ENCODE data around the gene CNOT6L. TPM values are rescaled to one million over a fixed set of nuclear protein-coding genes. Genes with fewer than 3 reads are reported as not detected.

CNOT6L gene
- total RNA-seq, 1 donor from 2014 or later: 54.1 TPM

- ATAC-seq (no peak), DNase-seq (no peak)
- intact Hi-C loops (cut with DNase I): no loop called here
These were observed 40.1 kb upstream of the CNOT6L start for GRCh38 chr4:77859256-77859655.

DNA sequence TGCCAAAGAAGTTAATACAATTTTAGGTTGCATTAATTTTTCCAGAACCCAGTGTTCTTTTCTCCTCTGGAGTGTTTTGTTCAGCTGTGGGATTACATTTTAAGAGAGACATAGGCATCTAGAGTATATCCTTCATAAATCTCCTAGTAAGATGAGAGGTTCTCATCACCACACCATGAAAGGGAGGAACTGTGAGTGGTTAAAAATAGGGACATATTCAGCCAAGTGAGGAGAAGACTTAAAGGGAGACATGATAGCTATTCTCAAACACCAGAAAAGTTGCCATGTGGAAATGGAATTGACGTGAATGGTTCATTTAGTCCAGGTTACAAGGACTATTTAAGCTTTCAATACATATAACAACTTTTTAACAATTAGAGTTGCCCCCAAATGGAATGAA, 37.0 kb upstream of the CNOT6L start:
- DNase-seq: no peak
- no peak overlapping the region for H3K27ac ChIP-seq
- no peaks in the 10 kb centered on the region for H3K9me3 ChIP-seq
- H3K4me1 ChIP-seq: no peaks in the 10 kb centered on the region
- no peak for ATAC-seq
- H3K36me3 ChIP-seq: no peaks in the 10 kb centered on the region
- H3K4me3 ChIP-seq: no peak overlapping the region
- intact Hi-C loops (cut with DNase I): no loop called here
- H3K27me3 ChIP-seq (ENCODE audit: low read depth): no peaks in the 10 kb centered on the region
- no peak for TF ChIP-seq CTCF (IDR thresholded peaks at IDR 0.05)

More at GRCh38 chr4:77859256-77859655, 40.1 kb upstream of the CNOT6L start:
- no peak for TF ChIP-seq CTCF (IDR thresholded peaks at IDR 0.05)
- no peak overlapping the region for H3K4me3 ChIP-seq
- no peaks in the 10 kb centered on the region for H3K36me3 ChIP-seq
- no peaks in the 10 kb centered on the region for H3K9me3 ChIP-seq
- H3K4me1 ChIP-seq: peaks cover 11% of the 10 kb centered on the region
- H3K27ac ChIP-seq: no peak overlapping the region
- no peaks in the 10 kb centered on the region for H3K27me3 ChIP-seq (ENCODE audit: low read depth)

GRCh38 chr4:77854431-77855111, 35.4 kb upstream of the CNOT6L start:
- H3K36me3 ChIP-seq: no peaks in the 10 kb centered on the region
- intact Hi-C loops (cut with DNase I): no loop called here
- H3K9me3 ChIP-seq: no peaks in the 10 kb centered on the region
- no peak overlapping the region for H3K4me3 ChIP-seq
- H3K27me3 ChIP-seq (ENCODE audit: low read depth): no peaks in the 10 kb centered on the region
- peak; percentile 56 to 68 for ATAC-seq
- H3K4me1 ChIP-seq: no peaks in the 10 kb centered on the region
- no peak for DNase-seq
- TF ChIP-seq CTCF (IDR thresholded peaks at IDR 0.05): no peak
- peak overlapping the region; percentile 54 for H3K27ac ChIP-seq

GRCh38 chr4:77852892-77853495, 33.8 kb upstream of the CNOT6L start:
- Histone ChIP-seq H3K27ac (no peak overlapping the region), H3K9me3 (no peaks in the 10 kb centered on the region), H3K36me3 (no peaks in the 10 kb centered on the region), H3K27me3 (ENCODE audit: low read depth) (no peaks in the 10 kb centered on the region), H3K4me1 (no peaks in the 10 kb centered on the region), H3K4me3 (no peak overlapping the region)
- ATAC-seq (peak; percentile 54 to 80), DNase-seq (no peak)
- no peak for TF ChIP-seq CTCF (IDR thresholded peaks at IDR 0.05)
- intact Hi-C loops (cut with DNase I): no loop called here

DNA sequence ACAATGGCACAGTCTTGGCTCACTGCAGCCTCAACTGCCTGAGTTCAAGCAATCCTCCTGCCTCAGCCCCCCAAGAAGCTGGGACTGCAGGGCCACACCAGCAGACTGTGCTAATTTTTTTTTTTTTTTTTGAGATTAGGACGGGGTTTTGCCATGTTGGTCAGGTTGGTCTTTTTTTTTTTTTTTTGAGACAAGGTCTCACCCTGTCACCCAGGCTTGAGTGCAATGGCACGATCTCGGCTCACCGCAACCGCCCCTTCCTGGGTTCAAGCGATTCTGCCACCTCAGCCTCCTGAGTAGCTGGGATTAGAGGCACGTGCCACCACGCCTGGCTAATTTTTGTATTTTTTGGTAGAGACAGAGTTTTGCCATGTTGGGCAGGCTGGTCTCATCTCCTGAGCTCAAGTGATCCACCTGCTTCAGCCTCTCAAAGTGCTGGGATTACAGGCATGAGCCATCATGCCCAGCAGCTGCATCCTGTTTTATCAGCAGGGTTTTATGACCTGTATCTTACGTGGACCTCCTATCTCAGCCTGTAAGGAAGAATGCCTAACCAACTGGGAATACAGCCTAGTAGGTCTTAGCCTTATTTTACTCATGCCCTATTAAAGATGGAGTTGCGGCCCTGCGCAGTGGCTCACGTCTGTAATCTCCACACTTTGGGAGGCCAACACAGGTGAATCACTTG, 30.3 kb upstream of the CNOT6L start:
- intact Hi-C loops (cut with DNase I): no loop called here
- Histone ChIP-seq H3K27ac (no peak overlapping the region), H3K27me3 (ENCODE audit: low read depth) (no peaks in the 10 kb centered on the region), H3K4me3 (no peak overlapping the region), H3K4me1 (no peaks in the 10 kb centered on the region), H3K36me3 (no peaks in the 10 kb centered on the region), H3K9me3 (no peaks in the 10 kb centered on the region)
- TF ChIP-seq CTCF (IDR thresholded peaks at IDR 0.05): no peak
- DNase-seq (no peak), ATAC-seq (no peak)

All from lower lobe of right lung (tissue), 2 donors.